Breast epithelium (tissue), 3 donors: Measurements from ENCODE around the gene NR4A2.

ENCODE experiments used
- POLR2A ChIP-seq: fragments of 450-650 bp; IDR thresholded peaks from one replicate; pipeline ENCODE4 v1.6.1; 2016; ENCODE audit warnings: antibody characterized with exemption, mild to moderate bottlenecking, moderate library complexity
- TF ChIP-seq, protein P1 (sequence below), 3 donors: fragments of 450-650 bp; IDR thresholded peaks; one replicate each; pipeline ENCODE4 v1.5.1; 2016 to 2017; ENCODE audit warnings: antibody characterized with exemption in 3 of 3, mild to moderate bottlenecking in 3 of 3, moderate library complexity in 3 of 3

- no peak for TF ChIP-seq POLR2A
- TF ChIP-seq, protein P1, sequence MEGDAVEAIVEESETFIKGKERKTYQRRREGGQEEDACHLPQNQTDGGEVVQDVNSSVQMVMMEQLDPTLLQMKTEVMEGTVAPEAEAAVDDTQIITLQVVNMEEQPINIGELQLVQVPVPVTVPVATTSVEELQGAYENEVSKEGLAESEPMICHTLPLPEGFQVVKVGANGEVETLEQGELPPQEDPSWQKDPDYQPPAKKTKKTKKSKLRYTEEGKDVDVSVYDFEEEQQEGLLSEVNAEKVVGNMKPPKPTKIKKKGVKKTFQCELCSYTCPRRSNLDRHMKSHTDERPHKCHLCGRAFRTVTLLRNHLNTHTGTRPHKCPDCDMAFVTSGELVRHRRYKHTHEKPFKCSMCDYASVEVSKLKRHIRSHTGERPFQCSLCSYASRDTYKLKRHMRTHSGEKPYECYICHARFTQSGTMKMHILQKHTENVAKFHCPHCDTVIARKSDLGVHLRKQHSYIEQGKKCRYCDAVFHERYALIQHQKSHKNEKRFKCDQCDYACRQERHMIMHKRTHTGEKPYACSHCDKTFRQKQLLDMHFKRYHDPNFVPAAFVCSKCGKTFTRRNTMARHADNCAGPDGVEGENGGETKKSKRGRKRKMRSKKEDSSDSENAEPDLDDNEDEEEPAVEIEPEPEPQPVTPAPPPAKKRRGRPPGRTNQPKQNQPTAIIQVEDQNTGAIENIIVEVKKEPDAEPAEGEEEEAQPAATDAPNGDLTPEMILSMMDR (IDR thresholded peaks at IDR 0.05): no peak
Observed at GRCh38 chr2:156339865-156340264, 7.3 kb upstream of the NR4A2 start.
